Activated B cell treated with CpG ODN at 0.5 μM for 24 hours (primary cell): ENCODE measurements around the gene C20orf173. TPM values are rescaled to one million over a fixed set of nuclear protein-coding genes. Genes with fewer than 3 reads are reported as not detected.

Experiments
- ATAC-seq: fragments of 200-7000 bp; cut with Tn5 transposase; one replicate; pipeline ENCODE4 v1.10.0; 2021; ENCODE audit warnings: low read depth, mild to moderate bottlenecking, moderate library complexity
- CTCF ChIA-PET: fragments of 350-600 bp; sonication (Branson Sonifier 250); formaldehyde crosslinking; loops from one replicate; lab custom pipeline; 2021; ENCODE audit warnings: antibody characterized with exemption; lab: Charles Lee
- POLR2A ChIA-PET: fragments of 350-600 bp; sonication (Branson Sonifier 250); formaldehyde crosslinking; loops from one replicate; lab custom pipeline; 2021; ENCODE audit warnings: antibody characterized with exemption; lab: Charles Lee
- DNase-seq: peaks from one replicate; pipeline ENCODE4 v3.0.0; 2022
- H3K27ac Mint-ChIP-seq: one replicate; pipeline ENCODE4 v1.8.0; 2020; ENCODE audit warnings: mixed read lengths
- H3K27me3 Mint-ChIP-seq: one replicate; pipeline ENCODE4 v1.8.0; 2021; ENCODE audit warnings: mixed read lengths
- H3K36me3 Mint-ChIP-seq: one replicate; pipeline ENCODE4 v1.8.0; 2021; ENCODE audit warnings: low read depth, mixed read lengths
- H3K4me1 Mint-ChIP-seq: one replicate; pipeline ENCODE4 v1.8.0; 2021; ENCODE audit warnings: mixed read lengths
- H3K4me3 Mint-ChIP-seq: one replicate; pipeline ENCODE4 v1.8.0; 2020; ENCODE audit warnings: mild to moderate bottlenecking, mixed read lengths
- H3K9me3 Mint-ChIP-seq: one replicate; pipeline ENCODE4 v1.8.0; 2020; ENCODE audit warnings: mixed read lengths
- intact Hi-C: fragments of 100-400 bp; cut with micrococcal nuclease; formaldehyde crosslinking; loops from one replicate; pipeline ENCODE4 v1.15.1; 2024
- total RNA-seq: library from RNA; stranded (reverse); gene quantifications from 2 replicates; pipeline ENCODE4 v1.2.3, GENCODE V29; 2022
- TF ChIP-seq, protein P1 (sequence below): fragments of 200-600 bp; IDR thresholded peaks from one replicate; pipeline ENCODE4 v1.8.0; 2022; ENCODE audit warnings: antibody characterized with exemption, mild to moderate bottlenecking

The C20orf173 gene
- total RNA-seq, 1 donor from 2014 or later = not detected

DNA sequence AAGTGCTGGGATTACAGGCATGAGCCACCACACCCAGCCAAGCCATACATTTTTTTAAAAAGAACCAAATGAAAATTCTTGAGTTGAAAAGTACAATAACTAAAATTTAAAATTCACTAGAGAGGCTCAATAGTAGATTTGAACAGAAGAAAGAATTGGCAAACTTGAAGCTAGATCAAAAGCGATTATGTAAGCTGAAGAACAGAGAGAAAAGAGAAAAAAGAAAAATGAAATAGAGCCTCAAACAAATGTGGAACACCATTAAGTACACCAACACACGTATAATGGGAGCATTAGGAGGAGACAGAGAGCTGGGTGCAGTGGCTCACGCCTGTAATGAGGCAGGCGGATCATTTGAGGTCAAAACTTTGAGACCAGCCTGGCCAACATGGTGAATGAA, 43.4 kb upstream of the C20orf173 start:
- Mint-ChIP-seq H3K27me3 (peaks cover 2% of the 10 kb centered on the region), H3K9me3 (peaks cover 12% of the 10 kb centered on the region), H3K36me3 (peaks cover 3% of the 10 kb centered on the region), H3K4me3 (no peak overlapping the region), H3K27ac (no peak overlapping the region), H3K4me1 (no peaks in the 10 kb centered on the region)
- ChIA-PET POLR2A (interaction anchor here (0.6 kb wide), 1 partner anchor 9 kb away, joined by 5 read pairs; no protein-coding TSS in a partner anchor), CTCF (no interaction called here)
- intact Hi-C loops = no loop called here
- ATAC-seq (no peak), DNase-seq (no peak)
- TF ChIP-seq, protein P1, sequence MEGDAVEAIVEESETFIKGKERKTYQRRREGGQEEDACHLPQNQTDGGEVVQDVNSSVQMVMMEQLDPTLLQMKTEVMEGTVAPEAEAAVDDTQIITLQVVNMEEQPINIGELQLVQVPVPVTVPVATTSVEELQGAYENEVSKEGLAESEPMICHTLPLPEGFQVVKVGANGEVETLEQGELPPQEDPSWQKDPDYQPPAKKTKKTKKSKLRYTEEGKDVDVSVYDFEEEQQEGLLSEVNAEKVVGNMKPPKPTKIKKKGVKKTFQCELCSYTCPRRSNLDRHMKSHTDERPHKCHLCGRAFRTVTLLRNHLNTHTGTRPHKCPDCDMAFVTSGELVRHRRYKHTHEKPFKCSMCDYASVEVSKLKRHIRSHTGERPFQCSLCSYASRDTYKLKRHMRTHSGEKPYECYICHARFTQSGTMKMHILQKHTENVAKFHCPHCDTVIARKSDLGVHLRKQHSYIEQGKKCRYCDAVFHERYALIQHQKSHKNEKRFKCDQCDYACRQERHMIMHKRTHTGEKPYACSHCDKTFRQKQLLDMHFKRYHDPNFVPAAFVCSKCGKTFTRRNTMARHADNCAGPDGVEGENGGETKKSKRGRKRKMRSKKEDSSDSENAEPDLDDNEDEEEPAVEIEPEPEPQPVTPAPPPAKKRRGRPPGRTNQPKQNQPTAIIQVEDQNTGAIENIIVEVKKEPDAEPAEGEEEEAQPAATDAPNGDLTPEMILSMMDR = no peak

DNA sequence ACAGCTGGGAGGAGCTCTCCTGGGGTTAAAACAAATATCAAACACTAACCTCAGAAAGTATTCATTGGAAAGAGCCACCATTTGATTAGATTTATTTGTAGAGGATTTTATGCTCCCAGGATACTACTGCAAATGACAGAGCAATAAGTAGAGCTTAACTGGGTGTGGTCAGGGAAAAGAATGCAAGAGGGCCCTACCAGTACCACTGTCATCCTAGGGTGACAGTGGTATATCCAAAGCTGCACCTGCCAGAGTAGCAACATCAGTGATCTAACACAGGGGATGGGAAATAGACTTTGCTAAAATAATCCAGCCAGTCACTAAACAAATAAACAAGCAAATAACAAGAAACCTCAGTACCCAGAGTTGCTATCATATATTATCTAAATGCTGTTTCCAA, 42.1 kb upstream of the C20orf173 start:
- Mint-ChIP-seq H3K27ac (no peak overlapping the region), H3K4me3 (no peak overlapping the region), H3K9me3 (peaks cover 12% of the 10 kb centered on the region), H3K27me3 (peaks cover 2% of the 10 kb centered on the region), H3K36me3 (peaks cover 3% of the 10 kb centered on the region), H3K4me1 (no peaks in the 10 kb centered on the region)
- ATAC-seq (no peak), DNase-seq (no peak)
- ChIA-PET POLR2A (interaction anchor here (0.8 kb wide), 1 partner anchor 231 kb away, joined by 3 read pairs; no protein-coding TSS in a partner anchor), CTCF (no interaction called here)
- TF ChIP-seq, protein P1 = no peak
- intact Hi-C loops = no loop called here

DNA sequence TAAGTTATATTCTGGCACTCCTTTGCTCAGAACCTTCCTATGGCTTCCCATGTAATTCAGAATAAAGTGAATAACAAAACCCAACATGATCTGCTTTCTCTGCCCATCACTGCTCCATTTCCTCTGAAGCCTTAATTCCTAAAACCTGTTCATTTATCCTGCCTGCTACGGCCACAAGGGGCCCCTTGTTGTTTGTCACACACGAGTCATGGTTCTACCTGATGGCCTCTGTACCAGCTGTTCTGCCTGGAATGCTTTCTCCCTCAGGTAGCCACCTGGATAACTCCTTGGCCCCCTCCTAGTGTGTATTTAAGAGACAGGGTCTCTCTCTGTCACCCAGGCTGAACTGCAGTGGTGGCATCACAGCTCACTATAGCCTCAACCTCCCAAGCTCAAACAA, 39.2 kb upstream of the C20orf173 start:
- Mint-ChIP-seq H3K4me3 (no peak overlapping the region), H3K4me1 (no peaks in the 10 kb centered on the region), H3K27ac (no peak overlapping the region), H3K36me3 (peaks cover 3% of the 10 kb centered on the region), H3K27me3 (peaks cover 2% of the 10 kb centered on the region), H3K9me3 (peaks cover 6% of the 10 kb centered on the region)
- CTCF ChIA-PET = no interaction called here
- intact Hi-C loops = no loop called here
- no peak for ATAC-seq
- no peak for DNase-seq
- TF ChIP-seq, protein P1 = no peak
- POLR2A ChIA-PET = no interaction called here

DNA sequence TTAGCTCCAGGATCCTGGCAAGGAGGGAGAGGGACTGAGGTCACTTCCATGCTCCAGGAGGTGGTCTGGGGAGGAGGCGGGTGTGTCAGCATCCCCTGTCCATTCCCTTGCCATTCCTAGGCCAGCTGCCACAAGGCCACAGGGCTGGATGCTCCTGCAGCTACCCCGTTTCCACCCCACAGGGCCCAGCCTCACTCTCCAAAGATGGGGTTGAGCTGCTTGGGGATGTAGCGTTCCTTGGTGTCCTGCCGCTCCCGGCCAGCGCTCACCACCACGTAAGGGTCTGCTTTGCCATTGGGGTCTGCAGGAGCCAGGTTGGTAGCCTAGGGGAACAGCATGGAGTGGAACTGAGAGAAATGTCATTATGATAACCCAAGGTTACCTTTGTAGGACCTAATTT, 35.5 kb upstream of the C20orf173 start:
- POLR2A ChIA-PET = no interaction called here

DNA sequence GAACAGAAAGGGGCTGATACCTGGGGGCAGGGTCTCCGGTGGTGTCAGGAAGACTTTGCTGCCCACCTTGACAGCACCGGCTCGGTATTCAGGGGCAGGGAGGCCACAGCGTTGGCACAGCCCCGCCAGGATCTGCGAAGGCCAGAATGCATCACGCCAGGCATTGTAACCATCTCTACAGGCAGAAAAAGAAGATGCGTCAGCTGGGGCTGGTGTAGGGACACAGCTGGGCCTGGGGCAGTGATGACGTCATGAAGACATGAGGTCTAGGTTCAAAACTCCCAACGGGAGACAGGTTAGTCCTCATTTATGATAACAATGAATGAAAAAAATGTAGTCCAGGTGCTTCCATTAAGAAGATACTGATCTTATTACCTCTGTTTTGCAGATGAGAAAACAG, 34.4 kb upstream of the C20orf173 start:
- peaks cover 2% of the 10 kb centered on the region for H3K27me3 Mint-ChIP-seq
- TF ChIP-seq, protein P1 = no peak
- no peak overlapping the region for H3K4me3 Mint-ChIP-seq
- H3K4me1 Mint-ChIP-seq = no peaks in the 10 kb centered on the region
- ATAC-seq (no peak), DNase-seq (no peak)
- no peaks in the 10 kb centered on the region for H3K36me3 Mint-ChIP-seq
- intact Hi-C loops = no loop called here
- H3K9me3 Mint-ChIP-seq = no peaks in the 10 kb centered on the region
- H3K27ac Mint-ChIP-seq = no peak overlapping the region
- ChIA-PET POLR2A (interaction anchor here (0.7 kb wide), 1 partner anchor 10 kb away, joined by 5 read pairs; no protein-coding TSS in a partner anchor), CTCF (interaction anchor here (0.6 kb wide), 1 partner anchor 49 kb away, joined by 3 read pairs; no protein-coding TSS in a partner anchor)

More for the DNA sequence above, 35.5 kb upstream of the C20orf173 start:
- intact Hi-C loops = no loop called here
- ATAC-seq (no peak), DNase-seq (no peak)
- TF ChIP-seq, protein P1 = no peak
- Mint-ChIP-seq H3K9me3 (no peaks in the 10 kb centered on the region), H3K36me3 (no peaks in the 10 kb centered on the region), H3K4me3 (no peak overlapping the region), H3K4me1 (no peaks in the 10 kb centered on the region), H3K27ac (no peak overlapping the region), H3K27me3 (peaks cover 2% of the 10 kb centered on the region)
- CTCF ChIA-PET = no interaction called here
